ENCODE data around the gene ZNF436. TPM values are rescaled to one million over a fixed set of nuclear protein-coding genes. Genes with fewer than 3 reads are reported as not detected.
"Not testable (repeated sequence)": the region's sequence is repeated elsewhere in the genome, so short reads cannot be mapped to it uniquely, and the experiment has no call there.

The ZNF436 gene
- total RNA-seq, 1 donor from 2014 or later: 37.6 TPM

- DNase-seq: no peak
Observed at GRCh38 chr1:23366598-23366997, 3.0 kb downstream of the ZNF436 start.

GRCh38 chr1:23366146-23366545, 3.5 kb downstream of the ZNF436 start:
- DNase-seq: no peak

GRCh38 chr1:23362218-23362713, 7.4 kb downstream of the ZNF436 start:
- peak; percentile 28 for DNase-seq

- DNase-seq: no peak
Observed at GRCh38 chr1:23358310-23358875, 11.2 kb downstream of the ZNF436 start.

DNA sequence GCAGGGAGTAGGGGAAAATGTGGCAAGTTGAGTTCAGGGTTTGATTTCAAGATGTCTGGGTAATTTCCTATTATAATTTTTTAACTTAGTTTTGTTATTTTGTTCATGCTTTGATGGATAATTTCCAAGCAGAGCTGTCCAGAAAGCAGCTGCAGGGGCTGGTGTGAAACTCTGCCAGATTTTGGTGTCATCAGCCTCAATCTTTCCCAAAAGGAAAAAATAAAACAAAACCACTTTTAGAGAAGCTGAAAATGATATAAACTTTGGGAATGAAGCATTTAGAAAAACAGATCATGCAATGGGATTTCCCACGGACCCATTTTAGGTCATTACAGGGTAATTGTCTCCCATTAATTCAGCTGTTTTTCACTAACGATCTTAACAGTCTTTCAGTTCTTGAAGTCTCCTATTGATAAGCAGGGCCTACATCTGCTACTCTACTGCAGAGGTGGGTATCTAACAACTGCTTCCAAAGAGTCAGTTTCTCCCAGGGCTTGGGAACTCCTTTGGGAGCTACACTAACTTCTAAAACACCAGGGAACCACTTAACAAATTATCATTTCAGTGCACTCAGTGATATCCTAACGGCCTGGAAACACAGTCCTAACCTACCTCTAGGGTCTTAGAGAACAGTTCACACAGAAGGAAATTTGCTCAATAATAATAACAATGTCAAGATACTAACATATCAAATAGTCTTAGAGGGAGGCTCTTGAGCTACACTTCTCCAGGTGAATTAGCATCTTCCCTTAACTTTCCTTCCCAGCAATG, 12.3 kb downstream of the ZNF436 start:
- no peak for DNase-seq

DNA sequence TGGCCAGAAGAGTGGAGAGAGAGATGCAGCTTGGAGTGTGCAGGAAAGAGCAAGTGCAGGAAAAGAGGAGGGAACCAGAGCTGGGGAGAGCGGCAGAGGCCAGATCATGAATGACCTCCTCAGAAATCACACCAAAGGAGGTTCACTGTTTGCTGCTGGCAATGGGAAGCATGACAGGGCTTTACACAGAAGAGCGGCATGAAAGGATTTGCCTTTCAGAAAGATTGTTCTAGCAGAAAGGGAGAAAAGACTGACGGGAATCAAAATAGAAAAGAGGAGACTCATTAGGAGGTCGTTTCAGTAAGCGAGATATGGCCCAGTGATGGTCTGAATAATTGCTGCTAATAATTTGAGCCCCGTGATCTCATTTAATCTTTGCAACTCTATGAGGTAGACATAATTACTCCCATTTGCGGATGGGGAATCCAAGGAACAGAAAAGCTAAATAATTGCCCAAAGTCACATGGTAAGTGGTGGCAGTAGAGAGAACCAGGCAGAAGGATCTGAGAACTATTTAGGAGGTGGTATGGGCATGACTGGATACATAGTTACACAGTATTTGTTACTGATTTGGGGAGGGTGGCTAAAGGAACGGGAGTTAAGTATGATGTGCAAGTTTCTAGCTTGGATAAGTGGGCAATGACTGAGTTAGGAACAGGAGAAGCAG, 13.0 kb downstream of the ZNF436 start:
- no peak for DNase-seq

GRCh38 chr1:23354245-23354644, 15.4 kb downstream of the ZNF436 start:
- DNase-seq: no peak

- DNase-seq: no peak
Observed at GRCh38 chr1:23352096-23352695, 17.4 kb downstream of the ZNF436 start.

DNA sequence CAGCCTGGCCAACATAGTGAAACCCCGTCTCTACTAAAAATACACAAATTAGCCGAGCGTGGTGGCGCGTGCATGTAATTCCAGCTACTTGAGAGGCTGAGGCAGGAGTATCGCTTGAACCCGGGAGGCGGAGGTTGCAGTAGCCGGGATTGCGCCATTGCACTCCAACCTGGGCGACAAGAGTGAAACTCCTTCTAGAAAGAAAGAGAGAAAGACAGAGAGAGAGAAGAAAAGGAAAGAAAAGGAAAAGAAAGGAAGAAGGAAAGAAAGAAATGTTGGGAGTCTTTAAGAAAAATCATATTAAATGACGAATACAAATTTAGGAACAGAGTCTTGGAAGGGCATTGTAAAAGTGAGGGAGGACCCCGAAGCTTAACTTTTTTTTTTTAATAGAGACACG, 23.7 kb downstream of the ZNF436 start:
- DNase-seq: no peak

- DNase-seq: no peak
Observed at GRCh38 chr1:23344987-23345472, 24.6 kb downstream of the ZNF436 start.

- DNase-seq: peak; percentile 100
Observed at GRCh38 chr1:23344111-23344986, 25.3 kb downstream of the ZNF436 start, which contains the start of gene HNRNPR. HNRNPR (minus strand) TSS chr1:23344284; CDS start chr1:23341008, 3,276 bp downstream.

DNA sequence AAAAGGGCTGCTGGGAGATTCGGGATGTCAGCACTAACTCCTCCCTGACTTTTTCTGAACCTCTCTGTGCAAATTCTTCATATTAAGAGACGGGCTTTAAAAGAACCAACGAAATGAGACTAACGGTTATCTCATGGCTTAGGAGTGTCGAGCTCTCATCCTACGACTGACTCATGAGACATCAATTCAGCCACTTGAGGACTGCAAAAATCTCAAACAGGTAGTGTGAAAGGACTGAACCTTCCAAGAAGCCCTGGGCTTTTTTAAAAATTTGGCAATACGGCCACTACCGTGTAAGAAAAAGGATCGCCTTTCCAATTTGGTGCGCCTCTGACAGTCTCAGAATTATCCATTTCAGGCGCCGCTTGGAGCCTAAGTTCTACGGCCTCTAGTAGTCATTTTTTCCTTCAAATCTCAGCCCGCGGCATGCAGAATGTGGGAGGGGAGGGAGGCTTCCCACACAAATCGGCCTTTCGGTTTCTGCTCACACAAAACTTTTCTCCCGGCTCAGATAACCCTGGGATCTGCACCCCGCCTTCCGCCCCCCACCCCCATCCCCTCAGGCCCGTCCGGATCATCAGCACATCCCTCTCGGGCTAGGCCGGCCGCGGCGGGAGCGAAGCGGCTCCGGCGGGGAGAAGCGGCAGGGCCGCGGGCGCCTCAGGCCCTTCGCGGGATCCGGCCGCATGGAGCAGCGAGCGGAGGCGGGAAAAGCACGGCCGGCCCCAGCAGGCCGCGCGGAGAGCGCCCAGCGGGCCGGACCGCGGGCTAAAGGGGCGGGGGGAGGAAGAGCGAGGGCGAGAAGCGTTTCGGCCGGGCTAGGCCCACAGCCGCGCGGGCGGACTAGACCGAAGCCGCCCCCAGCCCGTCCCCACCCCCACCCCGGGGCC, 26.2 kb downstream of the ZNF436 start:
- DNase-seq: peak; percentile 65

- no peak for DNase-seq
Observed at GRCh38 chr1:23341931-23342692, 27.5 kb downstream of the ZNF436 start.

DNA sequence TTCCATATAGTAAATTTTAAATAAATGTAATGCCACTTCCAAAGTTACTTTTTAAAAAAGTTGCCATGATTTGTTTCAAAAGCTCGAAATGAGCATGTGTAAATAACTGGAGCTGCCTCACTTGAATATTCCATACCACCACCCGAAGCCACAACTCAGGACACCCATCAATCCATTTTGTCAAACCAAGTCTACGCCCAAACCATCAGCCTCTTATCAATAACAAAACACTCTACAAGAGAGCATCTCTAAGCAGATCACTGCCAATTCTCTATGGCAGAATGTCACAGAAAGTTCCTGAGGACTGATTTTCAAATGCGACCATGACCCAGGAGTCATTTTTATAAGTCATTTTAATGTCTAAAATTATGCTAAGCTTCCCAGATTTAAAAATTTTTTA, 30.0 kb downstream of the ZNF436 start:
- no peak for DNase-seq

GRCh38 chr1:23337869-23338268, 31.8 kb downstream of the ZNF436 start:
- DNase-seq: no peak

GRCh38 chr1:23331713-23332112, 37.9 kb downstream of the ZNF436 start:
- no peak for DNase-seq

- DNase-seq: no peak
Observed at GRCh38 chr1:23330846-23331245, 38.8 kb downstream of the ZNF436 start.

GRCh38 chr1:23325393-23325792, 44.2 kb downstream of the ZNF436 start:
- no peak for DNase-seq

GRCh38 chr1:23322770-23323169, 46.9 kb downstream of the ZNF436 start:
- no peak for DNase-seq

DNA sequence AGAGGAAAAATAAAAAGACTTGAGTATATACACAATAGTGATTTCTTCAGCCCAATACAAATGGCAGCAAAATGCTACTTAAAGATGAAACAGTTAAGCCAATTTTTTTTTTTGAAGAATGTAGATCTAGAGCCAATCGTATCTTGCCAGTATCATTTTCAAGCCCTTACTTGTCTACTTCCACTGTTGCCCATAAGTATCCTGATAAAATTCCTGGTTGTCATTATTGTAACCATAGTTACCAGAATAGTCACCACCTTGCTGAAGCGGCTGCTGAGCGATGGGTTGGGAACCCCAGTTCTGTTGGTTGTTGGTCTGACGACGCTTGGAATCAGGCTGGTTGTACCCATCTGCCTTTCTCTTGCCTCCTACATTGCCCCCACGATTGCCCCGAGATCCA, 59.4 kb downstream of the ZNF436 start:
- not testable (repeated sequence) for DNase-seq
